AG10803 (cell line): Measurements from ENCODE around the gene DUSP7.
A peak's percentile ranks its signal among the peaks of the same experiment; 100 is the strongest.

Source experiments
- DNase-seq: peaks from one replicate; pipeline ENCODE4 v3.0.0; 2010; ENCODE audit warnings: low read depth
- H3K4me3 ChIP-seq: 2 replicates; pipeline ENCODE4 v1.5.1; 2011; ENCODE audit warnings: mild to moderate bottlenecking, low read length, control low read depth
- CTCF ChIP-seq: conservative IDR thresholded peaks from 2 replicates; pipeline ENCODE4 v1.5.1; 2011; ENCODE audit warnings: mild to moderate bottlenecking, low read length, control low read depth, inconsistent platforms

The DUSP7 gene

GRCh38 chr3:52020796-52021195 is 35.6 kb downstream of the DUSP7 start:
- H3K4me3 ChIP-seq: no peak overlapping the region
- no peak for DNase-seq
- TF ChIP-seq CTCF: no peak

- TF ChIP-seq CTCF: no peak
- H3K4me3 ChIP-seq: no peak overlapping the region
- DNase-seq: no peak
Observed at GRCh38 chr3:52019352-52020080, 36.9 kb downstream of the DUSP7 start.

- DNase-seq: no peak
- H3K4me3 ChIP-seq: no peak overlapping the region
- no peak for TF ChIP-seq CTCF
Observed at GRCh38 chr3:52018319-52019000, 37.9 kb downstream of the DUSP7 start.

GRCh38 chr3:52017586-52017985 is 38.8 kb downstream of the DUSP7 start:
- no peak for TF ChIP-seq CTCF
- H3K4me3 ChIP-seq: no peak overlapping the region
- no peak for DNase-seq

GRCh38 chr3:52015438-52016228 is 40.7 kb downstream of the DUSP7 start:
- TF ChIP-seq CTCF: no peak
- DNase-seq: no peak
- no peak overlapping the region for H3K4me3 ChIP-seq

GRCh38 chr3:52014613-52015012 is 41.8 kb downstream of the DUSP7 start:
- no peak for DNase-seq
- no peak overlapping the region for H3K4me3 ChIP-seq
- TF ChIP-seq CTCF: peak; percentile 34
